ENCODE measurements around the gene KCNK1.
"Not testable (repeated sequence)": the region's sequence is repeated elsewhere in the genome, so short reads cannot be mapped to it uniquely, and the experiment has no call there.

KCNK1 gene

DNA sequence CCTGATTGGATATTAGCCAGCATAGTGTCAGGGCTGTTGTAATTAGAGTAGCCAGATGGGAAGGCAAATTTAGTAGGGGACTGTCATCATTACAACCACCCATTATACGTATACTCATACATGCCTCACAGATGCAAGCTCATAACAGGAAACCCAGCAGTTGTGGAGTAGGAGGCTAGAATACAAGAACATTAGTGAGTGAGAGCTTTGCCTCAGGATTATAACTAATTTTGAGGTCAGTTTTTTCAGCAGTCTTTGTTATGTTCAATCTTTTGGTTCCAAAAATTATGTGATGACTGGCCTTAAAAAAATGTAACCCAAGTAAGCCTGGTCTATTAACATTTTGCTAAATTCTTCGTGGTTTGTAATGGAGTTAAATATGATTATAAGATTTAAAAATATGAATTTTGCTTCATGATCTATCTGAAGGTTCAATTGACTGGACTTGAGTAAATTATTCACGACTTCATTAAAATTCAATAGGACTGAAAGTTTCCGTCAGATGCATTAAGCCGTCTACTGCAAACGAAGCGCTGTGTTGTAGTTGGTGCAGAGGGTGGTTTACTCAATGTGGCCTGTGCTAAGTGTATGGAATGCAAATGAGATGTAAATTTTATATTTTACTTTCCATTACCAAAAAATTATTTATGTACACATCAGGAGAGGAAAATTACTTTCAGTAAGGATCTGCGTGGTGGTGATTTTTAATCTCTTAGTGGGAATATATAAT is 48.8 kb downstream of the KCNK1 start:
- Histone ChIP-seq H3K4me1 (ENCODE audit: control insufficient read depth in 5 of 5, insufficient read depth in 5 of 5, low read length in 5 of 5) (no peaks in the 10 kb centered on the region), H3K27me3 (ENCODE audit: control insufficient read depth in 5 of 5, insufficient read depth in 4 of 5, low read length in 5 of 5) (no peaks in the 10 kb centered on the region), H3K27ac (ENCODE audit: low read depth, low read length) (no peak overlapping the region), H3K36me3 (ENCODE audit: control insufficient read depth in 5 of 5, insufficient read depth in 5 of 5, low read length in 5 of 5) (no peaks in the 10 kb centered on the region), H3K9me3 (ENCODE audit: control insufficient read depth in 5 of 5, low read length in 5 of 5) (no peaks in the 10 kb centered on the region), H3K9ac (ENCODE audit: low read length in 5 of 5) (no peak overlapping the region), H3K4me3 (ENCODE audit: low read depth in 1 of 5, low read length in 5 of 5) (no peak overlapping the region)

DNA sequence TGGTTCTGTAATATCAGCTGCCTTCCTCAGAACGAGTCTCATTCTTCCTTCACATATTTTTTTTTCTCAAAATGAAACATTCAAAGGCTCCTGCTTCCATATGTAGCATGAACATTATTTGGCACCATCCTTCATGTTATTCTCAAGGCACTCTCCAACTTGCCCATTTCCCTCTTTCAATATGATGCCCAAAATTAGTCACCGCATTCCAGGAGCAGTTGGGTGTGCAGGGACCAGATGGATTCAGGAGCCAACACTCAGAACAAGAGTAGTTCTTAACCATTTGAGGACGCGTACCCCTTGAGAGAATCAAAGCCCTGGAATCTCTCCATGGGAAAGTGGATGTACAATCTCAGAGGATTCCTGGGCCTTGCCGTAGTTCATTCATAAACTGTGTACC is 50.3 kb downstream of the KCNK1 start:
- no peaks in the 10 kb centered on the region for H3K36me3 ChIP-seq (ENCODE audit: control insufficient read depth in 5 of 5, insufficient read depth in 5 of 5, low read length in 5 of 5)
- no peak overlapping the region for H3K27ac ChIP-seq (ENCODE audit: low read depth, low read length)
- H3K4me1 ChIP-seq (ENCODE audit: control insufficient read depth in 5 of 5, insufficient read depth in 5 of 5, low read length in 5 of 5): no peaks in the 10 kb centered on the region
- H3K27me3 ChIP-seq (ENCODE audit: control insufficient read depth in 5 of 5, insufficient read depth in 4 of 5, low read length in 5 of 5): no peaks in the 10 kb centered on the region
- no peak overlapping the region for H3K4me3 ChIP-seq (ENCODE audit: low read depth in 1 of 5, low read length in 5 of 5)
- no peaks in the 10 kb centered on the region for H3K9me3 ChIP-seq (ENCODE audit: control insufficient read depth in 5 of 5, low read length in 5 of 5)
- no peak overlapping the region for H3K9ac ChIP-seq (ENCODE audit: low read length in 5 of 5)

GRCh38 chr1:233664804-233665574 is 51.1 kb downstream of the KCNK1 start:
- H3K4me1 ChIP-seq (ENCODE audit: control insufficient read depth in 5 of 5, insufficient read depth in 5 of 5, low read length in 5 of 5): no peaks in the 10 kb centered on the region
- H3K27me3 ChIP-seq (ENCODE audit: control insufficient read depth in 5 of 5, insufficient read depth in 4 of 5, low read length in 5 of 5): no peaks in the 10 kb centered on the region
- H3K27ac ChIP-seq (ENCODE audit: low read depth, low read length): no peak overlapping the region
- no peaks in the 10 kb centered on the region for H3K9me3 ChIP-seq (ENCODE audit: control insufficient read depth in 5 of 5, low read length in 5 of 5)
- no peaks in the 10 kb centered on the region for H3K36me3 ChIP-seq (ENCODE audit: control insufficient read depth in 5 of 5, insufficient read depth in 5 of 5, low read length in 5 of 5)
- no peak overlapping the region for H3K4me3 ChIP-seq (ENCODE audit: low read depth in 1 of 5, low read length in 5 of 5)
- no peak overlapping the region for H3K9ac ChIP-seq (ENCODE audit: low read length in 5 of 5)

GRCh38 chr1:233665575-233666270 is 51.8 kb downstream of the KCNK1 start:
- Histone ChIP-seq H3K27ac (ENCODE audit: low read depth, low read length) (no peak overlapping the region), H3K4me1 (ENCODE audit: control insufficient read depth in 5 of 5, insufficient read depth in 5 of 5, low read length in 5 of 5) (no peaks in the 10 kb centered on the region), H3K36me3 (ENCODE audit: control insufficient read depth in 5 of 5, insufficient read depth in 5 of 5, low read length in 5 of 5) (no peaks in the 10 kb centered on the region), H3K9me3 (ENCODE audit: control insufficient read depth in 5 of 5, low read length in 5 of 5) (no peaks in the 10 kb centered on the region), H3K4me3 (ENCODE audit: low read depth in 1 of 5, low read length in 5 of 5) (no peak overlapping the region), H3K9ac (ENCODE audit: low read length in 5 of 5) (no peak overlapping the region), H3K27me3 (ENCODE audit: control insufficient read depth in 5 of 5, insufficient read depth in 4 of 5, low read length in 5 of 5) (no peaks in the 10 kb centered on the region)

GRCh38 chr1:233667741-233668140 is 53.8 kb downstream of the KCNK1 start:
- Histone ChIP-seq H3K36me3 (ENCODE audit: control insufficient read depth in 5 of 5, insufficient read depth in 5 of 5, low read length in 5 of 5) (no peaks in the 10 kb centered on the region), H3K9me3 (ENCODE audit: control insufficient read depth in 5 of 5, low read length in 5 of 5) (no peaks in the 10 kb centered on the region), H3K4me3 (ENCODE audit: low read depth in 1 of 5, low read length in 5 of 5) (no peak overlapping the region), H3K9ac (ENCODE audit: low read length in 5 of 5) (no peak overlapping the region), H3K27ac (ENCODE audit: low read depth, low read length) (no peak overlapping the region), H3K27me3 (ENCODE audit: control insufficient read depth in 5 of 5, insufficient read depth in 4 of 5, low read length in 5 of 5) (no peaks in the 10 kb centered on the region), H3K4me1 (ENCODE audit: control insufficient read depth in 5 of 5, insufficient read depth in 5 of 5, low read length in 5 of 5) (no peaks in the 10 kb centered on the region)

DNA sequence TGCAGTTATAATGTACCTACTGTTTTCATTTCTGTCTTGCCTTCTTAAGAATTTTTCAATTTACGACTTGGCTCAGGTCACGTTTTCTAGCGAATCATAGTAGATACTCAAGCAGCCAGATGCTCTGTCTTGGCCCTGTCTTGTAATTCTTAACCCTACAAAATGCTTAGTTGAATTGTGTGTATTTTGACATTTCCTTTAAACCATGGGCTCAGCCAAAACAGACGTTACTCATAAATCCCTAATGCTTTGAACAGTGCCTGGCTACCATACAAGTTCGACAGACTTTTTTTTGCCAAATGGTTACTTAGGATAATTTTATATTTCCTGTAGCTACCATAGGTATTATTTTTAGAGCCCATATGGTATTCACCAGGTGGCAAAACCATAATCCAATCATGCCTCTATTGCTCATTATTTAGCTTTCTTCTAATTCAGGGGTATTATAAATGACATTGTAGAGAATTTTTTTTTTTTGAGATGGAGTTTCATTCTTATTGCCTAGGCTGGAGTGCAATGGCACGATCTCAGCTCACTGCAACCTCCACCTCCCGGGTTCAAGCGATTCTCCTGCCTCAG is 54.3 kb downstream of the KCNK1 start:
- no peaks in the 10 kb centered on the region for H3K9me3 ChIP-seq (ENCODE audit: control insufficient read depth in 5 of 5, low read length in 5 of 5)
- H3K4me3 ChIP-seq (ENCODE audit: low read depth in 1 of 5, low read length in 5 of 5): no peak overlapping the region
- H3K27ac ChIP-seq (ENCODE audit: low read depth, low read length): no peak overlapping the region
- H3K9ac ChIP-seq (ENCODE audit: low read length in 5 of 5): no peak overlapping the region
- no peaks in the 10 kb centered on the region for H3K36me3 ChIP-seq (ENCODE audit: control insufficient read depth in 5 of 5, insufficient read depth in 5 of 5, low read length in 5 of 5)
- no peaks in the 10 kb centered on the region for H3K27me3 ChIP-seq (ENCODE audit: control insufficient read depth in 5 of 5, insufficient read depth in 4 of 5, low read length in 5 of 5)
- no peaks in the 10 kb centered on the region for H3K4me1 ChIP-seq (ENCODE audit: control insufficient read depth in 5 of 5, insufficient read depth in 5 of 5, low read length in 5 of 5)

GRCh38 chr1:233668725-233669294 is 54.9 kb downstream of the KCNK1 start:
- Histone ChIP-seq H3K27me3 (ENCODE audit: control insufficient read depth in 5 of 5, insufficient read depth in 4 of 5, low read length in 5 of 5) (no peaks in the 10 kb centered on the region), H3K4me1 (ENCODE audit: control insufficient read depth in 5 of 5, insufficient read depth in 5 of 5, low read length in 5 of 5) (no peaks in the 10 kb centered on the region), H3K27ac (ENCODE audit: low read depth, low read length) (no peak overlapping the region), H3K9ac (ENCODE audit: low read length in 5 of 5) (no peak overlapping the region), H3K4me3 (ENCODE audit: low read depth in 1 of 5, low read length in 5 of 5) (no peak overlapping the region), H3K9me3 (ENCODE audit: control insufficient read depth in 5 of 5, low read length in 5 of 5) (no peaks in the 10 kb centered on the region), H3K36me3 (ENCODE audit: control insufficient read depth in 5 of 5, insufficient read depth in 5 of 5, low read length in 5 of 5) (no peaks in the 10 kb centered on the region)

DNA sequence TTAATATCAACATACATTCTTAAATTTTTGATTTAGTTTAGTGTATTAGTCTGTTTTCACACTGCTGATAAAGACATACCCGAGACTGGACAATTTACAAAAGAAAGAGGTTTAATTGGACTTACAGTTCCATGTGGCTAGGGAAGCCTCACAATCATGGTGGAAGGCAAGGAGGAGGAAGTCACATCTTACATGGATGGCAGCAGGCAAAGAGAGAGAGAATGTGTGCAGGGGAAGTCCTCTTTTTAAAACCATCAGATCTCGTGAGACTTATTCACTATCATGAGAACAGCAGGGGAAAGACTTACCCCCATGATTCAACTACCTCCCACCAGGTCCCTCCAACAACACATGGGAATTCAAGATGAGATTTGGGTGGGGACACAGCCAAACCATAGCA is 56.5 kb downstream of the KCNK1 start:
- not testable (repeated sequence) for H3K9me3 ChIP-seq (ENCODE audit: control insufficient read depth in 5 of 5, low read length in 5 of 5); H3K27me3 ChIP-seq (ENCODE audit: control insufficient read depth in 5 of 5, insufficient read depth in 4 of 5, low read length in 5 of 5); H3K4me3 ChIP-seq (ENCODE audit: low read depth in 1 of 5, low read length in 5 of 5); H3K4me1 ChIP-seq (ENCODE audit: control insufficient read depth in 5 of 5, insufficient read depth in 5 of 5, low read length in 5 of 5); H3K9ac ChIP-seq (ENCODE audit: low read length in 5 of 5); H3K36me3 ChIP-seq (ENCODE audit: control insufficient read depth in 5 of 5, insufficient read depth in 5 of 5, low read length in 5 of 5); H3K27ac ChIP-seq (ENCODE audit: low read depth, low read length)

DNA sequence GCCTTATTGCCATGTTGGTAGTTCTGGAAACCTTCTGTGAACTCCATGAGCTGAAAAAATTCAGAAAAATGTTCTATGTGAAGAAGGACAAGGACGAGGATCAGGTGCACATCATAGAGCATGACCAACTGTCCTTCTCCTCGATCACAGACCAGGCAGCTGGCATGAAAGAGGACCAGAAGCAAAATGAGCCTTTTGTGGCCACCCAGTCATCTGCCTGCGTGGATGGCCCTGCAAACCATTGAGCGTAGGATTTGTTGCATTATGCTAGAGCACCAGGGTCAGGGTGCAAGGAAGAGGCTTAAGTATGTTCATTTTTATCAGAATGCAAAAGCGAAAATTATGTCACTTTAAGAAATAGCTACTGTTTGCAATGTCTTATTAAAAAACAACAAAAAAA is 57.4 kb downstream of the KCNK1 start:
- Histone ChIP-seq H3K36me3 (ENCODE audit: control insufficient read depth in 5 of 5, insufficient read depth in 5 of 5, low read length in 5 of 5) (no peaks in the 10 kb centered on the region), H3K4me3 (ENCODE audit: low read depth in 1 of 5, low read length in 5 of 5) (no peak overlapping the region), H3K4me1 (ENCODE audit: control insufficient read depth in 5 of 5, insufficient read depth in 5 of 5, low read length in 5 of 5) (no peaks in the 10 kb centered on the region), H3K9me3 (ENCODE audit: control insufficient read depth in 5 of 5, low read length in 5 of 5) (no peaks in the 10 kb centered on the region), H3K9ac (ENCODE audit: low read length in 5 of 5) (no peak overlapping the region), H3K27ac (ENCODE audit: low read depth, low read length) (no peak overlapping the region), H3K27me3 (ENCODE audit: control insufficient read depth in 5 of 5, insufficient read depth in 4 of 5, low read length in 5 of 5) (no peaks in the 10 kb centered on the region)

DNA sequence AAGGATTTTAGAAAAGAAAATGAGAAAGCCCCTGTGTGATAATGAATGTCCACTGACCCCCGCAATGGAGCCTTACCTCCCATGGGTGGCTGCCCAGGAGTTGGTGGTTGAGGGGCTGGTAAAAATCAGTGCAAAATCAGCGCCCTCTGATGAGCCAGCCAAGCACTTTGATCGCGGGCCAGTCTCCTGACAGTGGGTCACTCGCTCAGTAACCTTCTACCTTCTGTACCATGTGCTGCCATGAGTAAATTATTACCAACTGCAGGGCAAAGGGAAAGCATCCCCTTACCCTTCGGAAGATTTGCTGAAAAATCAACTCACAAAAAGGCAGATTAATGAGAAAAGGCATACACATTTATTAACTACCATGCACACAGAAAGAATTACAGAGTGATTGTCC is 58.8 kb downstream of the KCNK1 start:
- H3K4me1 ChIP-seq (ENCODE audit: control insufficient read depth in 5 of 5, insufficient read depth in 5 of 5, low read length in 5 of 5): no peaks in the 10 kb centered on the region
- no peak overlapping the region for H3K9ac ChIP-seq (ENCODE audit: low read length in 5 of 5)
- no peaks in the 10 kb centered on the region for H3K36me3 ChIP-seq (ENCODE audit: control insufficient read depth in 5 of 5, insufficient read depth in 5 of 5, low read length in 5 of 5)
- no peak overlapping the region for H3K27ac ChIP-seq (ENCODE audit: low read depth, low read length)
- no peaks in the 10 kb centered on the region for H3K27me3 ChIP-seq (ENCODE audit: control insufficient read depth in 5 of 5, insufficient read depth in 4 of 5, low read length in 5 of 5)
- H3K9me3 ChIP-seq (ENCODE audit: control insufficient read depth in 5 of 5, low read length in 5 of 5): no peaks in the 10 kb centered on the region
- no peak overlapping the region for H3K4me3 ChIP-seq (ENCODE audit: low read depth in 1 of 5, low read length in 5 of 5)
